ENCODE data around the gene PYCR2. TPM values are rescaled to one million over a fixed set of nuclear protein-coding genes. Genes with fewer than 3 reads are reported as not detected.

Gene PYCR2
- polyA plus RNA-seq = 51.5 and 52.7 TPM in 2 replicates
- polyA minus RNA-seq = 28.6 and 29.0 TPM in 2 replicates

DNA sequence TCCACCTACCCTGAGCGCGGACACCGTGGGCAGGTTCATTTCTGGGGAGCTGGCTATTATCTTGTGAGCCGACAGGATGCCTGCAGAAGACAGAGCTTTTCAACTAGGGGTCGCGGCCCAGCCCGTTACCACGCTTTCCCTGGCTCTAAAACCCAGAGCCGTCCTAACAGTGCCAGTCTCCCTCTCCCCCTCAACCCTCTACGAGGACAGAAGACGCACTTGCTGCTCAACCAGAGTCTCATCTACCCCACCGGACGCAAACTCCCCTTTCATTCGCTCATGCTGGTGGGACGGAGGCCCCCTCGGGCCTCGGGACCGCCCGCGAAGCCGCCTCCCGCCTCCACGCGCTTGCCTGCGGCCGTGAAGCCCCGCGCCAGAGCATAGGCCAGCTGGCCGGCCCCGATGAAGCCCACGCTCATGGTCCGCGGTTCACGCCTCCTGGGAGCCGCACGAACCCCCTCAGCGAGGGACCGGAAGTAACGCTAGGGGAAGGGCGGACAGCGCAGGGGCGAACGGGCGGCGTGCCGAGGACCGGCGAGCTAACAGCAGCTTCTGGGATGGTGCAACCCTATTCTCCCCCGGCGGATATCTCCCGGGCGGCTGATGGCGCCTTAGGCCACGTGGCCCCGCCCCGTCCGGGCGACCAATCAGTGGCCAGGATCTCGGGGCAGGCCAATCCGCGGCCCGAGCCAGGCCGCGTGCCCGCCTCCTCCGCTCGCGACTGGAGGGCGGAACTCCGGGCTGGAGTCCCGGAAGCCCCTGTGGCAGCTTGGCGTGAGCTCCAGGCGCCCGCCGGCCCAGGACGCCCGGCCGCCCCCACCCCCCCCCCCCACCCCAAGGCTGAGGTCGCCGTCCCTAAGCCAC lies at the start of gene PYCR2:
Gene PYCR2 (minus strand): TSS at position 559 of the 864 bp plus-strand sequence. CDS start 140 bp downstream, at position 419.
- Histone ChIP-seq H3K9me2 (ENCODE audit: insufficient read depth, low read length) (no peaks in the 10 kb centered on the region), H3K4me2 (ENCODE audit: low read length) (peak within 1 kb of the TSS; percentile 88), H3K27me3 (ENCODE audit: insufficient read depth, low read depth, low read length) (no peaks in the 10 kb centered on the region), H3K9ac (ENCODE audit: low read length) (peak within 1 kb of the TSS; percentile 91), H2AFZ (ENCODE audit: low read depth, low read length) (peak within 1 kb of the TSS; percentile 91), H3K27ac (ENCODE audit: low read length) (peak within 1 kb of the TSS; percentile 84), H3K79me2 (replicated peaks; ENCODE audit: insufficient read depth, low read length) (peaks cover 6% of the 10 kb centered on the region), H3K9me3 (ENCODE audit: low read length) (no peaks in the 10 kb centered on the region), H3K36me3 (ENCODE audit: insufficient read depth, low read length) (no peaks in the 10 kb centered on the region), H4K20me1 (ENCODE audit: insufficient read depth) (no peaks in the 10 kb centered on the region), H3K4me3 (ENCODE audit: low read length) (peak within 1 kb of the TSS; percentile 87), H3F3A (ENCODE audit: insufficient read depth, low read length, poor library complexity, severe bottlenecking) (no peaks in the 10 kb centered on the region)
- TF ChIP-seq REST (IDR thresholded peaks at IDR 0.05; ENCODE audit: borderline replicate concordance) = peak; percentile 82
- TF ChIP-seq EP300 (conservative IDR thresholded peaks at IDR 0.05; ENCODE audit: poor library complexity, severe bottlenecking) = peak; percentile 42
- peak; percentile 92 for TF ChIP-seq MXI1 (conservative IDR thresholded peaks at IDR 0.05; ENCODE audit: poor library complexity, severe bottlenecking)
- TF ChIP-seq, protein P1, sequence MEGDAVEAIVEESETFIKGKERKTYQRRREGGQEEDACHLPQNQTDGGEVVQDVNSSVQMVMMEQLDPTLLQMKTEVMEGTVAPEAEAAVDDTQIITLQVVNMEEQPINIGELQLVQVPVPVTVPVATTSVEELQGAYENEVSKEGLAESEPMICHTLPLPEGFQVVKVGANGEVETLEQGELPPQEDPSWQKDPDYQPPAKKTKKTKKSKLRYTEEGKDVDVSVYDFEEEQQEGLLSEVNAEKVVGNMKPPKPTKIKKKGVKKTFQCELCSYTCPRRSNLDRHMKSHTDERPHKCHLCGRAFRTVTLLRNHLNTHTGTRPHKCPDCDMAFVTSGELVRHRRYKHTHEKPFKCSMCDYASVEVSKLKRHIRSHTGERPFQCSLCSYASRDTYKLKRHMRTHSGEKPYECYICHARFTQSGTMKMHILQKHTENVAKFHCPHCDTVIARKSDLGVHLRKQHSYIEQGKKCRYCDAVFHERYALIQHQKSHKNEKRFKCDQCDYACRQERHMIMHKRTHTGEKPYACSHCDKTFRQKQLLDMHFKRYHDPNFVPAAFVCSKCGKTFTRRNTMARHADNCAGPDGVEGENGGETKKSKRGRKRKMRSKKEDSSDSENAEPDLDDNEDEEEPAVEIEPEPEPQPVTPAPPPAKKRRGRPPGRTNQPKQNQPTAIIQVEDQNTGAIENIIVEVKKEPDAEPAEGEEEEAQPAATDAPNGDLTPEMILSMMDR (IDR thresholded peaks at IDR 0.05; ENCODE audit: poor library complexity, severe bottlenecking) = peak; percentile 30
- peak; percentile 93 for TF ChIP-seq POLR2AphosphoS5 (IDR thresholded peaks at IDR 0.05)
- TF ChIP-seq EZH2 (IDR thresholded peaks at IDR 0.05; ENCODE audit: borderline replicate concordance, insufficient read depth, low read length, poor library complexity, severe bottlenecking) = no peak
- TF ChIP-seq RAD21 (conservative IDR thresholded peaks at IDR 0.05) = peak; percentile 50
- TF ChIP-seq SMC3 (conservative IDR thresholded peaks at IDR 0.05; ENCODE audit: poor library complexity) = peak; percentile 62
- TF ChIP-seq TAF1 (IDR thresholded peaks at IDR 0.05; ENCODE audit: low read depth) = no peak

- Histone ChIP-seq H3K4me2 (ENCODE audit: low read length) (no peak overlapping the region), H3K9me3 (ENCODE audit: low read length) (no peaks in the 10 kb centered on the region), H3F3A (ENCODE audit: insufficient read depth, low read length, poor library complexity, severe bottlenecking) (no peaks in the 10 kb centered on the region), H3K9ac (ENCODE audit: low read length) (no peak overlapping the region), H3K9me2 (ENCODE audit: insufficient read depth, low read length) (no peaks in the 10 kb centered on the region), H3K4me3 (ENCODE audit: low read length) (no peak overlapping the region), H3K27ac (ENCODE audit: low read length) (no peak overlapping the region), H3K36me3 (ENCODE audit: insufficient read depth, low read length) (no peaks in the 10 kb centered on the region), H3K79me2 (replicated peaks; ENCODE audit: insufficient read depth, low read length) (no peaks in the 10 kb centered on the region), H3K27me3 (ENCODE audit: insufficient read depth, low read depth, low read length) (no peaks in the 10 kb centered on the region), H4K20me1 (ENCODE audit: insufficient read depth) (no peaks in the 10 kb centered on the region), H2AFZ (ENCODE audit: low read depth, low read length) (no peak overlapping the region)
- TF ChIP-seq EZH2 (IDR thresholded peaks at IDR 0.05; ENCODE audit: borderline replicate concordance, insufficient read depth, low read length, poor library complexity, severe bottlenecking) = no peak
- no peak for TF ChIP-seq REST (IDR thresholded peaks at IDR 0.05; ENCODE audit: borderline replicate concordance)
- no peak for TF ChIP-seq EP300 (conservative IDR thresholded peaks at IDR 0.05; ENCODE audit: poor library complexity, severe bottlenecking)
- TF ChIP-seq, protein P1 (IDR thresholded peaks at IDR 0.05; ENCODE audit: poor library complexity, severe bottlenecking) = no peak
- TF ChIP-seq SMC3 (conservative IDR thresholded peaks at IDR 0.05; ENCODE audit: poor library complexity) = no peak
- TF ChIP-seq POLR2AphosphoS5 (IDR thresholded peaks at IDR 0.05) = no peak
Measured at GRCh38 chr1:225973158-225973557, 49.1 kb upstream of the PYCR2 start.

Measured in neural cell (in vitro differentiated cells).